HepG2 (cell line): Measurements from ENCODE around the gene INHA. TPM values are rescaled to one million over a fixed set of nuclear protein-coding genes. Genes with fewer than 3 reads are reported as not detected.

Experiments used
- FOXO4 ChIP-seq: sonication (generic); formaldehyde crosslinking; conservative IDR thresholded peaks from 2 replicates; pipeline ENCODE4 v1.8.1; 2023; ENCODE audit warnings: missing genetic modification reagents
- FOXP1 ChIP-seq, 2 experiments: fragments of 450-650 bp in 1 of 2; IDR thresholded peaks; 2 replicates each; pipeline ENCODE4 v1.6.1; 2017 to 2018; ENCODE audit warnings: antibody characterized with exemption in 1 of 2
- IRF9 ChIP-seq: sonication (generic); formaldehyde crosslinking; IDR thresholded peaks from 2 replicates; pipeline ENCODE4 v1.8.0; 2022; ENCODE audit warnings: missing genetic modification reagents, mild to moderate bottlenecking, borderline replicate concordance
- ISL2 ChIP-seq: sonication (generic); formaldehyde crosslinking; IDR thresholded peaks from 2 replicates; pipeline ENCODE4 v1.5.0; 2020; ENCODE audit warnings: missing genetic modification reagents
- MTA3 ChIP-seq: sonication (generic); formaldehyde crosslinking; IDR thresholded peaks from 2 replicates; pipeline ENCODE4 v1.4.0; 2020; ENCODE audit warnings: missing genetic modification reagents
- POLR2G ChIP-seq: fragments of 200-400 bp; formaldehyde crosslinking; IDR thresholded peaks from 2 replicates; pipeline ENCODE4 v1.6.1; 2018; ENCODE audit warnings: mild to moderate bottlenecking, low read depth, low read length, moderate library complexity
- RFXAP ChIP-seq: sonication (generic); formaldehyde crosslinking; IDR thresholded peaks from 2 replicates; pipeline ENCODE4 v1.4.0; 2020; ENCODE audit warnings: missing genetic modification reagents, borderline replicate concordance
- SAFB2 ChIP-seq: sonication (generic); formaldehyde crosslinking; IDR thresholded peaks from 2 replicates; pipeline ENCODE4 v1.5.1; 2020; ENCODE audit warnings: missing genetic modification reagents, low read depth, mild to moderate bottlenecking, borderline replicate concordance
- TSC22D2 ChIP-seq: sonication (generic); formaldehyde crosslinking; IDR thresholded peaks from 2 replicates; pipeline ENCODE4 v1.5.1; 2020; ENCODE audit warnings: missing genetic modification reagents, mild to moderate bottlenecking, borderline replicate concordance
- YEATS2 ChIP-seq: sonication (generic); formaldehyde crosslinking; IDR thresholded peaks from 2 replicates; pipeline ENCODE4 v1.4.0; 2020; ENCODE audit warnings: missing genetic modification reagents, borderline replicate concordance
- ZBTB38 ChIP-seq: sonication (generic); formaldehyde crosslinking; IDR thresholded peaks from 2 replicates; pipeline ENCODE4 v1.5.1; 2020; ENCODE audit warnings: mild to moderate bottlenecking, missing genetic modification reagents
- ZFP36L2 ChIP-seq: sonication (generic); formaldehyde crosslinking; IDR thresholded peaks from 2 replicates; pipeline ENCODE4 v1.4.0; 2020; ENCODE audit warnings: missing genetic modification reagents
- ZNF333 ChIP-seq: sonication (generic); formaldehyde crosslinking; IDR thresholded peaks from 2 replicates; pipeline ENCODE4 v1.4.0; 2020; ENCODE audit warnings: mild to moderate bottlenecking, missing genetic modification reagents, borderline replicate concordance
- ZNF382 ChIP-seq: sonication (generic); formaldehyde crosslinking; IDR thresholded peaks from 2 replicates; pipeline ENCODE4 v1.5.0; 2020; ENCODE audit warnings: missing genetic modification reagents, mild to moderate bottlenecking, borderline replicate concordance
- polyA plus RNA-seq, 8 experiments: library from polyadenylated mRNA; depleted of rRNA in 3 of 8; stranded (reverse) in 7 of 8; unstranded in 1 of 8; fragments of >200 nt; fragmentation: Illumina TruSeq in 4 of 8; extraction: Trizol in 4 of 8; gene quantifications; 2 replicates each; pipeline versions ENCODE4 v1.2.1 to v1.2.3, GENCODE V29; 2011 to 2016; ENCODE audit warnings: low read depth in 4 of 8, missing spikeins in 1 of 8, mixed read lengths in 1 of 8; ENCODE audit not compliant: insufficient read depth in 1 of 8
- total RNA-seq, 5 experiments: library from RNA; depleted of rRNA; stranded (reverse); fragments of >200 nt; fragmentation: Illumina TruSeq; extraction: Trizol; gene quantifications; 2 replicates each; pipeline ENCODE4 v1.2.3, GENCODE V29; 2016; ENCODE audit warnings: low read depth in 1 of 5
- TF ChIP-seq, protein P1 (sequence below): sonication (generic); formaldehyde crosslinking; IDR thresholded peaks from 2 replicates; pipeline ENCODE4 v1.5.1; 2020; ENCODE audit warnings: missing genetic modification reagents, mild to moderate bottlenecking, borderline replicate concordance
- TF ChIP-seq, protein P2 (sequence below): sonication (generic); formaldehyde crosslinking; IDR thresholded peaks from 2 replicates; pipeline ENCODE4 v1.9.0; 2022; ENCODE audit warnings: low read depth, missing genetic modification reagents
- TF ChIP-seq, protein P3 (sequence below): sonication (generic); formaldehyde crosslinking; IDR thresholded peaks from 2 replicates; pipeline ENCODE4 v1.4.0; 2020; ENCODE audit warnings: missing genetic modification reagents
- TF ChIP-seq, protein P4 (sequence below): sonication (generic); formaldehyde crosslinking; conservative IDR thresholded peaks from 2 replicates; pipeline ENCODE4 v1.4.0; 2020; ENCODE audit warnings: missing genetic modification reagents

Gene INHA
- total and polyA plus RNA-seq, 2 of the 13 experiments (the other 11 are each of a cell fraction or from before 2014, with no cell fraction given): 4.1 to 15.2 TPM

GRCh38 chr2:219570194-219570923, 1.8 kb upstream of the INHA start (continued):
- TF ChIP-seq, protein P1, sequence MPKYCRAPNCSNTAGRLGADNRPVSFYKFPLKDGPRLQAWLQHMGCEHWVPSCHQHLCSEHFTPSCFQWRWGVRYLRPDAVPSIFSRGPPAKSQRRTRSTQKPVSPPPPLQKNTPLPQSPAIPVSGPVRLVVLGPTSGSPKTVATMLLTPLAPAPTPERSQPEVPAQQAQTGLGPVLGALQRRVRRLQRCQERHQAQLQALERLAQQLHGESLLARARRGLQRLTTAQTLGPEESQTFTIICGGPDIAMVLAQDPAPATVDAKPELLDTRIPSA (CRISPR knock-in tag): no peak
- TF ChIP-seq, protein P2, sequence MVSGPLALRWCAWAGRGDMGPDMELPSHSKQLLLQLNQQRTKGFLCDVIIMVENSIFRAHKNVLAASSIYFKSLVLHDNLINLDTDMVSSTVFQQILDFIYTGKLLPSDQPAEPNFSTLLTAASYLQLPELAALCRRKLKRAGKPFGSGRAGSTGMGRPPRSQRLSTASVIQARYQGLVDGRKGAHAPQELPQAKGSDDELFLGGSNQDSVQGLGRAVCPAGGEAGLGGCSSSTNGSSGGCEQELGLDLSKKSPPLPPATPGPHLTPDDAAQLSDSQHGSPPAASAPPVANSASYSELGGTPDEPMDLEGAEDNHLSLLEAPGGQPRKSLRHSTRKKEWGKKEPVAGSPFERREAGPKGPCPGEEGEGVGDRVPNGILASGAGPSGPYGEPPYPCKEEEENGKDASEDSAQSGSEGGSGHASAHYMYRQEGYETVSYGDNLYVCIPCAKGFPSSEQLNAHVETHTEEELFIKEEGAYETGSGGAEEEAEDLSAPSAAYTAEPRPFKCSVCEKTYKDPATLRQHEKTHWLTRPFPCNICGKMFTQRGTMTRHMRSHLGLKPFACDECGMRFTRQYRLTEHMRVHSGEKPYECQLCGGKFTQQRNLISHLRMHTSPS (CRISPR knock-in tag): 0 out of 2 replicates have a peak, but pooled peaks have one; percentile 43
- TF ChIP-seq YEATS2 (CRISPR knock-in tag): 0 out of 2 replicates have a peak, but pooled peaks have one; percentile 31
- no peak for TF ChIP-seq RFXAP (CRISPR knock-in tag)
- TF ChIP-seq ZFP36L2 (CRISPR knock-in tag): no peak
- TF ChIP-seq, protein P3, sequence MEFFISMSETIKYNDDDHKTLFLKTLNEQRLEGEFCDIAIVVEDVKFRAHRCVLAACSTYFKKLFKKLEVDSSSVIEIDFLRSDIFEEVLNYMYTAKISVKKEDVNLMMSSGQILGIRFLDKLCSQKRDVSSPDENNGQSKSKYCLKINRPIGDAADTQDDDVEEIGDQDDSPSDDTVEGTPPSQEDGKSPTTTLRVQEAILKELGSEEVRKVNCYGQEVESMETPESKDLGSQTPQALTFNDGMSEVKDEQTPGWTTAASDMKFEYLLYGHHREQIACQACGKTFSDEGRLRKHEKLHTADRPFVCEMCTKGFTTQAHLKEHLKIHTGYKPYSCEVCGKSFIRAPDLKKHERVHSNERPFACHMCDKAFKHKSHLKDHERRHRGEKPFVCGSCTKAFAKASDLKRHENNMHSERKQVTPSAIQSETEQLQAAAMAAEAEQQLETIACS (CRISPR knock-in tag): peak; percentile 78; the same call in 1 of the 2 replicates
- no peak for TF ChIP-seq MTA3 (CRISPR knock-in tag)
- TF ChIP-seq ZBTB38 (CRISPR knock-in tag): peak; percentile 100
- TF ChIP-seq ZNF333 (CRISPR knock-in tag): peak; percentile 16; the same call in 1 of the 2 replicates
- no peak for TF ChIP-seq ISL2 (CRISPR knock-in tag)
- TF ChIP-seq ZNF382 (CRISPR knock-in tag): no peak
- TF ChIP-seq FOXP1 (IDR thresholded peaks at IDR 0.05): no peak
- no peak for TF ChIP-seq FOXP1 (CRISPR knock-in tag; IDR thresholded peaks at IDR 0.05)
- peak; percentile 24; the same call in 1 of the 2 replicates for TF ChIP-seq IRF9
- TF ChIP-seq FOXO4 (CRISPR knock-in tag): no peak
- no peak; the same call in 1 of the 2 replicates for TF ChIP-seq SAFB2
- TF ChIP-seq, protein P4, sequence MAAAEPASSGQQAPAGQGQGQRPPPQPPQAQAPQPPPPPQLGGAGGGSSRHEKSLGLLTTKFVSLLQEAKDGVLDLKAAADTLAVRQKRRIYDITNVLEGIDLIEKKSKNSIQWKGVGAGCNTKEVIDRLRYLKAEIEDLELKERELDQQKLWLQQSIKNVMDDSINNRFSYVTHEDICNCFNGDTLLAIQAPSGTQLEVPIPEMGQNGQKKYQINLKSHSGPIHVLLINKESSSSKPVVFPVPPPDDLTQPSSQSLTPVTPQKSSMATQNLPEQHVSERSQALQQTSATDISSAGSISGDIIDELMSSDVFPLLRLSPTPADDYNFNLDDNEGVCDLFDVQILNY (CRISPR knock-in tag): no peak
- peak; percentile 61; the same call in 1 of the 2 replicates for TF ChIP-seq POLR2G
- peak; percentile 37; the same call in 1 of the 2 replicates for TF ChIP-seq TSC22D2
